Hematopoietic multipotent progenitor cell (in vitro differentiated cells): Measurements from ENCODE around the gene CLN6. TPM values are rescaled to one million over a fixed set of nuclear protein-coding genes. Genes with fewer than 3 reads are reported as not detected.
A peak's percentile ranks its signal among the peaks of the same experiment; 100 is the strongest.
"Not testable (repeated sequence)": the region's sequence is repeated elsewhere in the genome, so short reads cannot be mapped to it uniquely, and the experiment has no call there.

Source experiments
- DNase-seq, 3 donors: peaks; one replicate each; pipeline ENCODE4 v3.0.0-alpha.2; 2011 to 2015; ENCODE audit warnings: low read depth in 2 of 3, low spot score in 2 of 3
- total RNA-seq: library from RNA; depleted of rRNA; stranded (reverse); fragments of >200 nt; gene quantifications from one replicate; pipeline ENCODE4 v1.2.3, GENCODE V29; 2012

CLN6 gene
- total RNA-seq, 1 donor, result 26.4 TPM

DNA sequence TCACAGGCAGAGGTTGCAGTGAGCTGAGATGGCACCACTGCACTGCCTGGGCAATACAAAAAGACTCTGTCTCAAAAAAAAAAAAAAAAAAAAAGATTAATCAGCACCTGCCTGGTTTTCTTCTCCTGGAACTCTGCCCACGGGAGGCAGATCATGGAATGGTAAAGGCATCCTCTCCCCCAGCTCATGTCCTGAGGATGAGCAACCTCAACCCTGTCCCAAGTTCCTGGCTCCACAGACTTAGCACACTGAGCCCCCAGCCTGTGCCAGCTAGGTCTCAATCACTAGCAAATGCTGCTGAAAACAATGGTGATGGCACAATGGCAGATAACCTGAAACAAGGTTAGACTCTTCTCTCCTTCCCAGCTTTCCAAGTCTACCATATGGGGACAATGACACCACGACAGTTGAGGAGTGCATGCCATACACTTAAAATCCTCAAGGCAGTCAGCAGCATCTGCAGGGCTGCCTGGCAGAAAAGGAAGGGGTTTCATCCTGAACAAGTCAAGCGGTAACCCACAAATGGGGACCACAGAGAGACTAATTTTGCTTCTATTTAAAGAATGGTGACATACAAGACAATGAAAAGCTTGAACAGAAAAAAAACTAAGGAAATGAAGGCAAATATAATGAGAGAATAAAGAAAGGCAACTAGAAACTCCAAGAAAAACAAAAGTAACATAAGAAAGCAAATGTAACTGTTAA lies 4.8 kb downstream of the CLN6 start:
- DNase-seq, result peak in 2 of 3 donors; percentile 65 to 83

DNA sequence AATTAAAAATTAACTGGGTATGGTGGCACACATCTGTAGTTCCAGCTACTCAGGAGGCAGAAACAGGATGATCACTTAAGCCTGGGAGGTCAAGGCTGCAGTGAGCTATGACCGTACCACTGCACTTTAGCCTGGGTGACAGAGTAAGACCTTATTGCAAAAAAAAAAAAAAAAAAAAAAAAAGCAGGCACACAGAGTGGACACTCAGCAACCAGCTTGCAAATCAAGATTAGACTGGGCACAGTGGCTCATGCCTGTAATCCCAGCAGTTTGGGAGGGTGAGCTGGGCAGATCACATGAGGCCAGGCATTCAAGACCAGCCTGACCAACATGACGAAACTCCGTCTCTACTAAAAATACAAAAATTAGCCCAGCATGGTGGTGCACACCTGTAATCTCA lies 5.4 kb downstream of the CLN6 start:
- no peak for DNase-seq

DNA sequence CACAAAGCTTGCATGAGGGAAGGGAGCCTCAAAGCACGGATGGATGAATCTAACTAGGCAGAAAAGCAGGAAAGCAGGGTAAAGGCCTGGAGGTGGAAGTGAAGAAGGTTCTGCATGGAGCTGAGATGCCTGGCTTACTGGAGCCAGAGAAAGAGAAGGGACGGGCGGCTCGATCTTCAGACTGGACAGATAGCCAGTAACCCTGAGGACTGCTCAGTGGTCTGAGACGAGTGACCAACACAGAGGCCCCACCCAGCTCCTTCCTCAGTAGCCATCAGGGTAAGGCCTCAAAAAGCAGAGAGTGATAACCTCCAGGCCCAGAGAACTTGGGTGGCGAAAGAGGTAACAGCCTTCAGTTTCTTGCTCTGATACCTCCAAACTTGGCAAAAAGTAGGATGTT lies 6.4 kb downstream of the CLN6 start:
- no peak for DNase-seq

DNA sequence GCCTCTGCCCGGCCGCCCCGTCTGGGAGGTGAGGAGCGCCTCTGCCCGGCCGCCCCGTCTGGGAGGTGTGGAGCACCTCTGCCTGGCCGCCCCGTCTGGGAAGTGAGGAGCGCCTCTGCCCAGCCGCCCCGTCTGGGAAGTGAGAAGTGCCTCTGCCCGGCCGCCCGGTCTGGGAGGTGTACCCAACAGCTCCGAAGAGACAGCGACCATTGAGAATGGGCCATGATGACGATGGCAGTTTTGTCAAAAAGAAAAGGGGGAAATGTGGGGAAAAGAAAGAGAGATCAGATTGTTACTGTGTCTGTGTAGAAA lies 7.1 kb downstream of the CLN6 start:
- not testable (repeated sequence) for DNase-seq

DNA sequence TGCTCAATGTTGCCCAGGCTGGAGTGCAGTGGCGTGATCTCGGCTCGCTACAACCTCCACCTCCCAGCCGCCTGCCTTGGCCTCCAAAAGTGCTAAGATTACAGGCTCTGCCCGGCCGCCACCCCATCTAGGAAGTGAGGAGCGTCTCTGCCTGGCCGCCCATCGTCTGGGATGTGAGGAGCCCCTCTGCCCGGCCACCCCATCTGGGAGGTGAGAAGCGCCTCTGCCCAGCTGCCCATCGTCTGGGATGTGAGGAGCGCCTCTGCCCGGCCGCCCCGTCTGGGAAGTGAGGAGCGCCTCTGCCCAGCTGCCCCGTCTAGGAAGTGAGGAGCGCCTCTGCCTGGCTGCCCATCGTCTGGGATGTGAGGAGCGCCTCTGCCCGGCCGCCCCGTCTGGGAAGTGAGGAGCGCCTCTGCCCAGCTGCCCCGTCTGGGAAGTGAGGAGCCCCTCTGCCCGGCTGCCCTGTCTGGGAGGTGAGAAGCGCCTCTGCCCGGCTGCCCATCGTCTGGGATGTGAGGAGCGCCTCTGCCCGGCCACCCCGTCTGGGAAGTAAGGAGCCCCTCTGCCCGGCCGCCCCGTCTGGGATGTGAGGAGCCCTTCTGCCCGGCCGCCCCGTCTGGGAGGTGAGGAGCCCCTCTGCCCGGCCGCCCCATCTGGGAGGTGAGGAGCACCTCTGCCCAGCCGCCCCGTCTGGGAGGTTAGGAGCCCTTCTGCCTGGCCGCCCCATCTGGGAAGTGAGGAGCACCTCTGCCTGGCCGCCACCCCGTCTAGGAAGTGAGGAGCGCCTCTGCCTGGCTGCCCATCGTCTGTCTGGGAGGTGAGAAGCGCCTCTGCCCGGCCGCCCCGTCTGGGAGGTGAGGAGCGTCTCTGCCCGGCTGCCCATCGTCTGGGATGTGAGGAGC lies 7.7 kb downstream of the CLN6 start:
- DNase-seq, result not testable (repeated sequence)

DNA sequence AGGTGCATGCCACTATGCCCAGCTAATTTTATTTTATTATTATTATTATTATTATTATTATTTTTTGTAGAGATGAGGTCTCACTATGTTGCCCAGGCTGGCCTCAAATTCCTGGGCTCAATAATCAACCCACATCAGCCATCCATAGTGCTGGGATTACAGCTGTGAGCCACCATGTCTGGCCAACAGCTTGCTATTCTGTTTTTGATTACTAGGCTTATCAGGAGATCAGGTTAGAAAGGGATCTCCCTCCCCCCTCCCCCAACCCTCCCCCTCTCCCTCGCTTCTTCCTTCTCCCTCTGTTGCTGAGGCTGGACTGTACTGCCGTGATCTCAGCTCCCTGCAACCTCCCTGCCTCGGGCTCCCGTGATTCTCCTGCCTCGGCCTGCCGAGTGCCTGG lies 8.6 kb downstream of the CLN6 start:
- no peak for DNase-seq

DNA sequence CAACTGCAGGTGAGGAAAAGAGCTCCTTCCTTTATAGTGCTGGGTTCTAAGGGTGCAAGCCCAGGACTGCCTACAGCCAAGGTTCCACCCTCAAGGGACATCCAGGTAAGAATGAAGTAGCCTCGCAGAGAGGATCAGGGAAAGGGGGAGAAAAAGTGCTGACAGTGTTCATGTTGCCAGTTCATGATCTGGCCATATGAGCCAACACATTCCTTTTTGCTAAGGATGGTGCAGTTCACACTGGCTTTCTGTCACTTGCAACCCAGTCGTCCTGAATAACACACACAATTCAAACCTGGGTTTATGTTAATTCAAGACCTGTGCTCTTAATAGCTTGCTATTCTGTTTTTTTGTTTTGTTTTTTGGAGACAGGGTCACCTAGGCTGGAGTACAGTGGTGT lies 9.0 kb downstream of the CLN6 start:
- DNase-seq, result no peak

DNA sequence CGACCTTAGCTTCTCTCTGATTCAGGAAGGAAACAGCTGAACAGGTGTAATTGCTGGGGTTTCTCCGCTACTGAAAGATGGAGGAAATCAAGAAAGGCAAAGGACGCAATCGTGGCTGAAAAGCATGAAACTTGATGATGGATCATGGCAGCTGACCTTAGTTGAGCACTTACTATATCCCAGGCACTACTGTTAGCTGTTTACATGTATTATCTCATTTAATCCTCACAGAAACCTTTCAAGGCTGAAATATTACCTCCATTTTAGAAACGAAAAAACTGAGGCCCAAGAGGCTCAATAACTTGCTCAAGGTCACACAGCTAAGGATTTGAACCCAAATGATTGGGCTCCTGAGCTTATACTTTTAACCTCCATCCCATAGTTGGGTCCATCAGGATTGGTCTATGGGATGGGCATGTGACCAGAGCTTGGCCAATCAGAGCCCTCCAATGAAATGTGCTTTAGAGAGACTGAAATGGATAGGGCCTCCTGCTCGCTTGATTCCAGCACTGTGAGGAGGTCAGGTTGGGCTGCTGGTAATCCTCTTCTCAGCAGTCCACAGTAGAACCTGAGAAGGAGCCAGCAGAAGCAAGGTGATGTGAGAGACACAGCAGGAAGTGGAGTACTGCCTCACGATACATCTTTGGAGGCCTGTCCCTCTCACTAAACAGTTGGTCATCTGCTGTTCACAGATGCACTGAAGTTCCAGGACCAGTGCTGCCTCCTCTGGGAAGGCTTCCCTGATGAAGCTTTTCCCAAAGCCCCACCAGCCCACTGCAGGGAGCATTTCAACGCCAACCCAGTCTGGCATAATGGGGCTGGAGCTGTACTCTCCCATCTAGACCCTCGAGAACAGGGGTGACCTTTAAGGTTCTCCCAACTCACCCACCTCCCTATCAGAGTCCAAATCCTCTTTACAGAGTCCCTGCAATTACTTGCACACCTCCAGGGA lies 10.4 kb downstream of the CLN6 start:
- DNase-seq, result no peak

DNA sequence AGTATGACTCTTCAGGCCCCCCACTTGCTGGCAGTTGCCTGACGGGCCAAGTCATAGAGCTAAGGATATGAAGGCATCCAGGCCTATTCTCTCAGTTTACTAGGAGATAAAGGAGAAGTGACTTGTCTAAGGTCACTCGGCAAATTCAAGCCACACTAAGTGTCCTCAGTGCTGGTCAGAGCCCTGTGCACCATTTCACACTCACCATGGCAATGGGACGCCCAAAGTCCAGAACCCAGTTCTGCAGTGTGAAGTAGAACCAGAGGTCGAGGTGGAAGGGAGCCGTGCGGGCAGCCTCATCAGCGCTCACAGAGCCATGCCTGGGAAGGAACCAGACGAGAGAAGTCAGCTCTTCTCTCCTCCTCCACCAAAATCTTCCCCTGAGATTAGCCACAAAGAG lies 11.2 kb downstream of the CLN6 start:
- no peak for DNase-seq

DNA sequence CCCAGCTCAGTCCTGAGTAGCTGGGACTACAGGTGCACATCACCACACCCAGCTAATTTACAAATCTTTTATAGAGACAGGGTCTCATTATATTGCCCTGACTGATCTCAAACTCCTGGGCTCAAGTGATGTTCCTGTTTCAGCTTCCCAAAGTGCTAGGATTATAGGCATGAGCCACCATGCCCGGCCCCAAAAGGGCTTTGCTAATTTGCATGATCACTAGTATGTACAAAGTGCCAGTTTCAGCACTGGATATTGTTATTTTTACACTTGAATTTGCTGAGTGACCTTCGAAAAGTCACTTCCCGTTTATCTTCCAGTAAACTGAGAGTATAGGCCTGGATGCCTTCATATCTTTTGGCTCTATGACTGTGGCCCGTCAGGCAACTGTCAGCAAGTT lies 12.2 kb downstream of the CLN6 start:
- no peak for DNase-seq

DNA sequence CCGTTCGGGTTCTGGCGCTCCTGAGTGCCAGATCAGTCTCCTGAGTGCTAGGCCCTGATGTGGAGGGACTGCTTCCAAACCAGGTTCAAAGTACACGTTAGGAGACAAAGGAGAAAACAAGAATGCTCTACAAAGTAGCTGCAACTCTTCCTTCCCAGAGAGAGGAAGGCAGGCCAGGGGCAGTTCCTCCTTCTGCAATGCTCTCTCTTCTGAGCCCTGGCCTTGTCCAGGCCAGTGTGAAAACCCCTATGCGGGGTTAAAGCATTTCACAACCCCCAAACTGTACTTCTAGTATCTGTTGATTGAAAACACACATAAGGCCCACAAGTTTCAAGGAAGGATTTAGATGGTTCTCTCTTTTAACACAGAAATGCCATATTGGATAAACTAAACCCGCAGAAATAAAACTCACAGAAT lies 14.7 kb downstream of the CLN6 start:
- DNase-seq, result no peak

DNA sequence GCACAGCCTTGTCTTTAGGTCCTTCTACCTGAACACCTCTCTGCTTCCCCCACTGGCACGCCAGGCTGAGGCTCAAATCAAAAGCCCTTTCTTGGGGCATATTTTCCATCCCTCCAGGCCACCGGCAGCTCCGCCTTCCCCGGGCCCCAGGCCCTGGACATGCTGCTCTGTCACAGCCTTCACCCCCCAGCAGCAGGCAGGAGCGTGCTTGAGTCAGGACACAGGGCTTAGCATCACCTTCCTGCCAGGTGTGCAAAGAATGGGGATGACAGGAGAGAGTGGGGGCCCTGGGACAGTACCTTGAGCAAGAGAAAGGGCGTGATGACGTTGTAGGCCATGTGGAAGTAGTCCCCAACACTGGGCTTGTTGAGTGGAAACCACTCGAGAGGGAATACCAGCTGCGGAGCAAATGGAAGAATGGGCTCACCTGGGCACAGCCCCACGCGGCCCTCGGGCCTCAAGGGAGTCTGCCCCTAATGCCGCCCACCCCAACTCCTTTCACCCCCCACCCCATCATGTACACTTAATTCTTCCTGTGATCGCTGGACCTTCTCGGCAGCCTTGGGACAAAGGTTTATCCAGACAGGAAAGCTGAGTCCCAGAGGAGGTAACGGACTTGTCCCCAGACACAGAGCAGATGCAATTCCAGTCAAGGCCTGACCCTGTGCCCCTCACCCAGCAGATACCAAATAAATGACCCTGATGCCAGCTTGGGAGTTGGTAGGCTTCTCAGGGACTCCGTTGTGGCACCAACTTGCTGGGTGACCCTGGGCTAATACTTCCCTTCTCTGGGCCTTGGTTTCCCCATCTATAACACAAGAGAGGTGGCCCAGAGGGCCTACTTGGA lies 15.3 kb downstream of the CLN6 start:
- DNase-seq, result no peak

DNA sequence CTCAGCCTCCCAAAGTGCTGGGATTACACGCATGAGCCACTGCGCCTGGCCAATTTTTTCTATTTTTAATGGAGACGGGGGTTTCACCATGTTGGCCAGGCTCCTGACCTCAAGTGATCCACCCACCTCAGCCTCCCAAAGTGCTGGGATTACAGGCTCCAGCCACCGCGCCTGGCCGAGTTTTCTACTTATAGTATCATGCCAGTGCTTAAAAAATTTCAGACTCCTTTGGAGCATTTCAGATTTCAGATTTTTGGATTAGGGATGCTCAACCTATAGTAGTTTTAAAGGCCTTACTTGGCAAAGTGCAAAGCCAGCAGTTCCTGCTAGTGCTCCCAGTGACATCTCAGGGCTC lies 16.1 kb downstream of the CLN6 start:
- not testable (repeated sequence) for DNase-seq

DNA sequence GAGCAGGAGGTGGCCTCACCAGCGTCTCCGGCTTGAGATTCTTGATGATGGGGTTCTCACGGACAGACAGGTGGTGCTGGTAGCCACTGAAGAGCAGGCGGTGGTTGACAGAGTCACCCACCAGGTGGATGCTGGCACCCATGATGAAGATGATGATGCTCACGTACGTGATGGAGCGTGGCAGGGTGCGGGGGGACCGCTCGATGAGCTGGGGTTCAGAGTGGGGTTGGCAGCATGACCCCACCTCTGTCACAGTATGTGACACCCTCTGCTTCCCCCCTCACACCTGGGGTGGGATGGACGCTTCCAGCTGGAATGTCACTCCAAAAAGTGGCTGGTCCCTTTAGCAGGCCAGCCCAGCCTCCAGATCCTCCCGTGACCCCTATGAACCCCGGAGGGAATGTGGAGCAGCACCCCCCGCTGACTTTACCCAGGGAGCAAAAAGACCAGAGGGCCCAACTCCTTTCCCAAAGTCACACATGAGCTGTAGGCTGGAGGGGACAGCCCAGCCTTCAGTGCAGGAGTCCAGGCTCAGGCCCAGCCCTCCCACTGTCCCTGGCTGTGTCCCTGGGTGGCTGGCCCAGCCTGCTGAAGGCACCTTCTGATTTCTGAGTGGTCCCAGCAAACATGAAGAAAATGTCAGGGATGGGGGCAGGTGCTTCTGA lies 17.7 kb downstream of the CLN6 start:
- DNase-seq, result no peak

DNA sequence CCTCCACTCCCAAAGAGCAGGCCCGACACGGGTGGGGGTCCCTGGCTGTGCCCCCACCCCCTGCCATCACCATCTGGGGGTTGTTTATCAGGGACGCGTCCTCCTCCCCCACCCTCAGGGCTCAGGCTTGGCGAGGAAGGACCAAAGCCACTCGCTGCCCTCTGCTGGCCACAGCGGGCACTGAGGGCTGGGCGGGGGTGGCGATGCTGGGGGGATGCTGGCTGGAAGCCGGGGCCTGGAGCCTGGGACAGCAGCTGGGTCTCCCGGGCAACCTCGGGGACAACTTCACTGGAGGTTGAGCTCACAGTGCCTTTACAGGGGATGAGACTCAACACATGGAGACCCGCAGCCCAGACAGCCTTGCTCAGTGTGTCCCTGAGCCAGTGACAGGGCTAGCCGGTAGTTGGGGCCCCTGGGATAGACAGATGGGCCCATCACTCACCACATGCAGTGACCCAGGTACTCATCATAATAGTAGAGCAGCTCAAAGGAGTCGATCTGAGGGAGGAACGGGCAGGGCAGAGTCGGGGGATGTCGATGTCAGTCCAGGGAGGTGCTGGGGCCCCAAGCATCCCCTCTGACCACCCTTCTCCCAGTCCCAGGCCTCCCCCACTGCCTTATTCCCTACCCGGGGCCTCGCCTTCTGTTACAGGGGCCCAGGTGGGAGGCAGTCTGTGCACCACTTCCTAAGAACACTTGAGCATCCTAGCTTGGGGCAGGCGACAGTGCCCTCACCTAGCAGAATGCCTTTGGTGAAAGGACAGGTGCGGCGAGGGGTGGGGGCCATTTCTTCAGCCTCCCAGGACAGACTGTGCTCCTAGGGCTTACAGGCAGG lies 18.5 kb downstream of the CLN6 start:
- DNase-seq, result peak in 2 of 3 donors; percentile 46 to 72

DNA sequence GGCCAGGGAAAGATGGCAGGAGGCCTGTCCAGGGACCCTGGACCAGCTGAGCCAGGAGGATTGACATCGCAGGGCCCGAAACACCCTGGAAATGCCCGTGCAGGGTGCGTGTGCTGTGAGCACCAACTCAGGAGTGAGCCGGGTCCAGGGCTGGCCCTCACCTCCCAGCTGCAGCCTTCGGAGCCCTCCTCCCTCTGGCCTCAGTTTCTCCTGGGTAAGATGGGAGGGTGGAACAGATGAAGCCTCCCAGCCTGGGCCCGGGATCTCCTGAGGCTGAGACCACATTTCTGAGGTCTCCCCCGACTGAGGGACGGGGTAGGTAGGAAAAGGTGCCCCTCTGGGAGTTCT lies 19.1 kb downstream of the CLN6 start:
- no peak for DNase-seq

DNA sequence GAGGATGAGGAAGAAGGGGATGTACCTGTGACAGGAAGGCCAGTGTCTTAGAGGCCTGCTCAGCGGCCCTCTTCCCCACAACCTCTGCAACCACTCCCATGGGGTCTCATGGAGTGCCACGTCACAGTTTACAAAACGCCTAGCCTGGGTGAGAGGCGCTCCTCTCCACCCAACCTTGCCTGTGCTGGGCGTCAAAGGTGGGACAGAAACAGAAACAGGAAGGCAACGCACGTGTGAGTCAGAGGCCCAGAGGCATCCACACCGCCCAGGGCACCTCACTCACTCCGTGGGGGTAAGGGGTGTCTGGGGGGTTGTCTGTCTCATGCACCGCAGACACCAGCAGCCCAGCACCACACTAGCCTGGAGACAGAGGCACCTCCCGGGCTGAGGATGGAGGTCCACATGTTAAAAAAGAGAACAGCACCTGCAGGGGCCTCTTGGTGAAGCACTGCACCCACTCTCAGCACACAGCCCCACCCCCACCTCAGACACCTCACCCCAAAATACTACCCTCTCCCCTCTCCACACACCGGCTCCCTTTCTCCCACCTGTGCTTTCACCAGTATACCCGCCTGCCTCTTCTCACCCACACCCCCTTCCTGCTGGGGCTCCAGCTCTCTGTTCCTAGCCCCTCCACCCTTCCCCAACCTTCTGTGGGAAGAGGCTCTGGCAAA lies 19.7 kb downstream of the CLN6 start:
- peak in 1 of 3 donors; percentile 34 for DNase-seq

DNA sequence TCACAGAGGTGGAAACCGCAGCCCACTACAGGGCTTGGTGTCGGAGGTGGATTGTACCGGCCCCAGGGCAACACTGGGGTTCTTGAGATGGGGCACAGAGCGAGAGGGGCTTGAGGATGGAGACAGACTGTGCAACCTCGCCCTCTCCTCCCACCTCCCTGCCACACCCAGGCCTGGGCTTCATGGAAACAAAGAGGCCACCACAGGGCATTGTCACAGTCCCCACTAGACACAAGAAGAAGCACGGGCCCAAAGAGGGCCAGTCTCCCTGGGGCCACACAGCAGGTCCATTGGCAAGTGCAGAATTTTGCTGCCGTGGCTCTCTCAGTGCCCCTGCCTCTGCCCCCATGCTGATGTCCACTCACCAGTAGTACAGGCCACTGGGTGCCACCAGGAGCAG lies 20.3 kb downstream of the CLN6 start:
- no peak for DNase-seq
